Astrocyte (in vitro differentiated cells and primary cell): ENCODE results near the gene EPM2A. TPM values are rescaled to one million over a fixed set of nuclear protein-coding genes. Genes with fewer than 3 reads are reported as not detected.
"Not testable (repeated sequence)": the region's sequence is repeated elsewhere in the genome, so short reads cannot be mapped to it uniquely, and the experiment has no call there.

Experiments used
- DNase-seq: peaks from one replicate; pipeline ENCODE4 v3.0.0-alpha.2; 2010; ENCODE audit warnings: low read depth
- FAIRE-seq: peaks from 2 replicates; lab custom pipeline; 2011; peaks lifted over from hg19 to GRCh38; lab: Jason Lieb, UNC
- H2AFZ ChIP-seq: 2 replicates; pipeline ENCODE4 v1.6.0; 2012; ENCODE audit warnings: low read depth, low read length, inconsistent platforms
- H3K27ac ChIP-seq: 2 replicates; pipeline ENCODE4 v1.5.1; 2011; ENCODE audit warnings: low read depth, low read length, inconsistent platforms
- H3K27me3 ChIP-seq: 2 replicates; pipeline ENCODE4 v1.6.0; 2011; ENCODE audit warnings: low read length, inconsistent platforms; ENCODE audit not compliant: insufficient read depth
- H3K36me3 ChIP-seq: 2 replicates; pipeline ENCODE4 v1.5.1; 2011; ENCODE audit warnings: low read length, inconsistent platforms; ENCODE audit not compliant: insufficient read depth
- H3K4me1 ChIP-seq: 2 replicates; pipeline ENCODE4 v1.5.1; 2011; ENCODE audit warnings: low read length, inconsistent platforms; ENCODE audit not compliant: insufficient read depth
- H3K4me2 ChIP-seq: 2 replicates; pipeline ENCODE4 v1.6.0; 2012; ENCODE audit warnings: low read length, inconsistent platforms
- H3K4me3 ChIP-seq: 2 replicates; pipeline ENCODE4 v1.5.1; 2011; ENCODE audit warnings: low read depth, mild to moderate bottlenecking, low read length, inconsistent platforms; ENCODE audit not compliant: insufficient read depth
- H3K79me2 ChIP-seq: 2 replicates; pipeline ENCODE4 v1.6.0; 2012; ENCODE audit warnings: mild to moderate bottlenecking, low read length, inconsistent platforms; ENCODE audit not compliant: insufficient read depth
- H3K9ac ChIP-seq: 2 replicates; pipeline ENCODE4 v1.6.0; 2012; ENCODE audit warnings: mild to moderate bottlenecking, low read length, inconsistent platforms
- H3K9me3 ChIP-seq: 2 replicates; pipeline ENCODE4 v1.5.1; 2012; ENCODE audit warnings: low read depth, mild to moderate bottlenecking, low read length, inconsistent platforms; ENCODE audit not compliant: insufficient read depth
- H4K20me1 ChIP-seq: 2 replicates; pipeline ENCODE4 v1.6.0; 2012; ENCODE audit warnings: low read length, inconsistent platforms; ENCODE audit not compliant: insufficient read depth
- H3K27ac Mint-ChIP-seq: one replicate; pipeline ENCODE4 v1.8.0; 2021; ENCODE audit warnings: mild to moderate bottlenecking, mixed read lengths; ENCODE audit not compliant: unreplicated experiment
- H3K27me3 Mint-ChIP-seq: one replicate; pipeline ENCODE4 v1.8.0; 2021; ENCODE audit warnings: low read depth, mixed read lengths; ENCODE audit not compliant: unreplicated experiment
- H3K36me3 Mint-ChIP-seq: one replicate; pipeline ENCODE4 v1.8.0; 2021; ENCODE audit warnings: low read depth, mixed read lengths; ENCODE audit not compliant: unreplicated experiment
- H3K4me1 Mint-ChIP-seq: one replicate; pipeline ENCODE4 v1.8.0; 2021; ENCODE audit warnings: low read depth, mixed read lengths; ENCODE audit not compliant: unreplicated experiment
- H3K4me3 Mint-ChIP-seq: one replicate; pipeline ENCODE4 v1.8.0; 2021; ENCODE audit warnings: mild to moderate bottlenecking, moderate library complexity, mixed read lengths; ENCODE audit not compliant: unreplicated experiment
- H3K9me3 Mint-ChIP-seq: one replicate; pipeline ENCODE4 v1.8.0; 2021; ENCODE audit warnings: mild to moderate bottlenecking, mixed read lengths; ENCODE audit not compliant: unreplicated experiment
- EZH2 ChIP-seq: IDR thresholded peaks from 2 replicates; pipeline ENCODE4 v1.6.1; 2012; ENCODE audit warnings: mild to moderate bottlenecking, low read length, inconsistent platforms; ENCODE audit not compliant: insufficient read depth
- total RNA-seq: library from RNA; stranded (reverse); gene quantifications from 2 replicates; pipeline ENCODE4 v1.2.1, GENCODE V29; 2021
- TF ChIP-seq, protein P1 (sequence below): IDR thresholded peaks from 2 replicates; pipeline ENCODE4 v1.5.1; 2011; ENCODE audit warnings: low read depth, mild to moderate bottlenecking, inconsistent platforms, low read length, moderate library complexity; ENCODE audit not compliant: insufficient read depth

Gene EPM2A
- total RNA-seq, 1 donor from 2014 or later = 5.2 TPM

DNA sequence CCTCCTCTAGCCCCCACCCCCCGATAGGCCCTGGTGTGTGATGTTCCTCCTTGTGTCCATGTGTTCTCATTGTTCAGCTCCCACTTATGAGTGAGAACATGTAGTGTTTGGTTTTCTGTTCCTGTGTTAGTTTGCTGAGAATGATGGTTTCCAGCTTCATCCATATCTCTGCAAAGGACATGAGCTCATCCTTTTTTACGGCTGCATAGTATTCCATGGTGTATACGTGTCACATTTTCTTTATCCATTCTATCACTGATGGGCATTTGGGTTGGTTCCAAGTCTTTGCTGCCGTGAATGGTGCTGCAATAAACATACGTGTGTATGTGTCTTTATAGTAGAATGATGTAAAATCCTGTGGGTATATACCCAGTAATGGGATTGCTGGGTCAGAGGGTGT lies 4.4 kb upstream of the EPM2A start:
- H3K4me3 Mint-ChIP-seq, H3K27me3 Mint-ChIP-seq, FAIRE-seq, H3K27ac Mint-ChIP-seq, H3K36me3 ChIP-seq, H3K27me3 ChIP-seq, DNase-seq, H3K9ac ChIP-seq, H3K36me3 Mint-ChIP-seq, H3K27ac ChIP-seq, H3K4me3 ChIP-seq, H3K79me2 ChIP-seq, H2AFZ ChIP-seq, H3K9me3 Mint-ChIP-seq, H3K4me2 ChIP-seq, H3K4me1 Mint-ChIP-seq, H4K20me1 ChIP-seq, H3K9me3 ChIP-seq: not testable (repeated sequence)
- peaks cover 12% of the 10 kb centered on the region for H3K4me1 ChIP-seq

DNA sequence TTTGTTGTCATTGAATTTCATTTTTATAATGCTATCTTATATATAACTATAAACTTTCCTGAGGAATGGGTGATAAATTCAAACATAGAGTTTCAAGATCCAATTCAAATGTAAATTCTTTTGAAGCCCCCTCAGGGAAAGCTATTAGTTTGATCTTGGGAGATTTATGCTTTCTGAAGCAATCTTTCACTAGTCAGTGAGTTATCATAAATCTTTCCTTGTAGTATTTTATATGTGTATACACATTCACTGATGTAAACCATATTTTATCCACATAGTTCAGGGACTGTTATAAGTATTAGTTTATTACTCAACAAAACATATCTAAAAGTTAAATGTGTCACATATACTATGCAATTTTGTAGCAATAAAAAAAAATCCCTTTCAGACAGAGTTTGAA lies 2.9 kb upstream of the EPM2A start:
- FAIRE-seq = no peak

DNA sequence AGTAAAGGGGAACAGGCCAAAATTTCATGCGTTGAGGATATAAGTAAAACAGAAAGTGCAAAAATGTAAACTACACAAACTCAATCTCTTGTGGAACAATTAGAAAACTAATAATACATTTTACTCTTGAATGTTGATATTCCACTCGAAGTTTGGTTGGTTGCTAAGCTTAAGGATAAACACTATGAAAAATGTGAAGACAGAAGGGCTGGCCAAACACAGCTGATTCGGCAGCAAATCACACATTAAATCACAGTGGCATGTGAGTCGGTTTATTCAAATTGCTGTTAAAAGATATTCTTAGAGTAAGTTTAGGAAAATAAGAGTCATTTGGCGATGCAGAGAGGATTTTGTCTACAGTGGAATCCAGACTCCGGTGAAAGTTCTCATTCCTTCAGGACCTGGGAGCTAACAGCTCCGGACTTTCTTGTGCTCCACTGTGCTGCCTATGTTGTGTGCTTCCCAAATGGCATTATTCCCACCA lies 1.4 kb upstream of the EPM2A start:
- Mint-ChIP-seq H3K4me3 (peak overlapping the region; percentile 96), H3K4me1 (peaks cover 8% of the 10 kb centered on the region), H3K9me3 (peaks cover 5% of the 10 kb centered on the region), H3K27me3 (peaks cover 3% of the 10 kb centered on the region), H3K36me3 (no peaks in the 10 kb centered on the region), H3K27ac (peak overlapping the region; percentile 54)
- Histone ChIP-seq H3K79me2 (no peaks in the 10 kb centered on the region), H3K9me3 (no peaks in the 10 kb centered on the region), H4K20me1 (no peaks in the 10 kb centered on the region), H2AFZ (no peak overlapping the region), H3K4me3 (peak overlapping the region; percentile 60), H3K36me3 (no peaks in the 10 kb centered on the region), H3K4me2 (peak overlapping the region; percentile 81), H3K27ac (peak overlapping the region; percentile 88), H3K4me1 (peaks cover 18% of the 10 kb centered on the region), H3K27me3 (no peaks in the 10 kb centered on the region), H3K9ac (peak overlapping the region; percentile 84)
- peak; percentile 62 for DNase-seq
- FAIRE-seq = no peak
- TF ChIP-seq, protein P1, sequence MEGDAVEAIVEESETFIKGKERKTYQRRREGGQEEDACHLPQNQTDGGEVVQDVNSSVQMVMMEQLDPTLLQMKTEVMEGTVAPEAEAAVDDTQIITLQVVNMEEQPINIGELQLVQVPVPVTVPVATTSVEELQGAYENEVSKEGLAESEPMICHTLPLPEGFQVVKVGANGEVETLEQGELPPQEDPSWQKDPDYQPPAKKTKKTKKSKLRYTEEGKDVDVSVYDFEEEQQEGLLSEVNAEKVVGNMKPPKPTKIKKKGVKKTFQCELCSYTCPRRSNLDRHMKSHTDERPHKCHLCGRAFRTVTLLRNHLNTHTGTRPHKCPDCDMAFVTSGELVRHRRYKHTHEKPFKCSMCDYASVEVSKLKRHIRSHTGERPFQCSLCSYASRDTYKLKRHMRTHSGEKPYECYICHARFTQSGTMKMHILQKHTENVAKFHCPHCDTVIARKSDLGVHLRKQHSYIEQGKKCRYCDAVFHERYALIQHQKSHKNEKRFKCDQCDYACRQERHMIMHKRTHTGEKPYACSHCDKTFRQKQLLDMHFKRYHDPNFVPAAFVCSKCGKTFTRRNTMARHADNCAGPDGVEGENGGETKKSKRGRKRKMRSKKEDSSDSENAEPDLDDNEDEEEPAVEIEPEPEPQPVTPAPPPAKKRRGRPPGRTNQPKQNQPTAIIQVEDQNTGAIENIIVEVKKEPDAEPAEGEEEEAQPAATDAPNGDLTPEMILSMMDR = no peak
- TF ChIP-seq EZH2 = no peak

More for the DNA sequence above, 2.9 kb upstream of the EPM2A start:
- H3K36me3 ChIP-seq = no peaks in the 10 kb centered on the region
- TF ChIP-seq EZH2 = no peak
- TF ChIP-seq, protein P1 = no peak
- no peak overlapping the region for H2AFZ ChIP-seq
- Mint-ChIP-seq H3K4me1 (peaks cover 4% of the 10 kb centered on the region), H3K9me3 (peaks cover 5% of the 10 kb centered on the region), H3K27me3 (peaks cover 3% of the 10 kb centered on the region), H3K27ac (no peak overlapping the region), H3K36me3 (no peaks in the 10 kb centered on the region), H3K4me3 (no peak overlapping the region)
- H4K20me1 ChIP-seq = no peaks in the 10 kb centered on the region
- peaks cover 18% of the 10 kb centered on the region for H3K4me1 ChIP-seq
- no peak overlapping the region for H3K27ac ChIP-seq
- H3K9me3 ChIP-seq = no peaks in the 10 kb centered on the region
- H3K4me2 ChIP-seq = no peak overlapping the region
- no peak overlapping the region for H3K9ac ChIP-seq
- H3K4me3 ChIP-seq = no peak overlapping the region
- no peak for DNase-seq
- H3K27me3 ChIP-seq = no peaks in the 10 kb centered on the region
- H3K79me2 ChIP-seq = no peaks in the 10 kb centered on the region
